AG09309 (cell line): ENCODE measurements around the gene E2F2.

Experiments
- DNase-seq: peaks from one replicate; pipeline ENCODE4 v3.0.0-alpha.2; 2010; ENCODE audit warnings: low read depth
- H3K4me3 ChIP-seq: 2 replicates; pipeline ENCODE4 v1.5.1; 2011; ENCODE audit warnings: mild to moderate bottlenecking, low read depth, low read length, moderate library complexity; ENCODE audit not compliant: control insufficient read depth
- TF ChIP-seq, protein P1 (sequence below): IDR thresholded peaks from 2 replicates; pipeline ENCODE4 v1.5.1; 2011; ENCODE audit warnings: mild to moderate bottlenecking, low read depth, low read length, inconsistent platforms; ENCODE audit not compliant: insufficient read depth, control insufficient read depth; ENCODE audit errors: missing control alignments

The E2F2 gene

DNA sequence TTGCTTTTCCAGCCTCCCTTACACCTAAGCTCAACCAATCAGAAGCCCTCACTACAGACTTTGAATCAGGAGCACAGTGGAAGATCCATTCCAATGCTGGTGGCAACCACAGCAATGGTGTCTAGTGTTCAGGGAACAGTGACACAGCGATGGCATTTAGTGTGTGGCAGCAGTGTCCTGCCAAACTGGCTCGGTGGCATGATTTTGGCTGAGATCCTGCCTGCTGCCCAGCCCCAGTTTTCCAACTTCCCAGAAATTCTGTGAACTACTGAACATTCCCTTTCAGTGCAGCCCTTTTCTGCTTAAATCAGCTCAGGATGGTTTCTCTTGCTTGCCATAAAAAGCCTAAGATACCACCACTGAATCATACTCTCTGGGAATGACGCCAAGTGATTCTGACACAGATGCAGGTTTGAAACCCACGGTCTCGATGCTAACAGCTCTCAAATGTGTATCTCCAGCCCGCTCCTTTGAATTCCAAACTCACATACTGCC lies 55.9 kb downstream of the E2F2 start:
- TF ChIP-seq, protein P1, sequence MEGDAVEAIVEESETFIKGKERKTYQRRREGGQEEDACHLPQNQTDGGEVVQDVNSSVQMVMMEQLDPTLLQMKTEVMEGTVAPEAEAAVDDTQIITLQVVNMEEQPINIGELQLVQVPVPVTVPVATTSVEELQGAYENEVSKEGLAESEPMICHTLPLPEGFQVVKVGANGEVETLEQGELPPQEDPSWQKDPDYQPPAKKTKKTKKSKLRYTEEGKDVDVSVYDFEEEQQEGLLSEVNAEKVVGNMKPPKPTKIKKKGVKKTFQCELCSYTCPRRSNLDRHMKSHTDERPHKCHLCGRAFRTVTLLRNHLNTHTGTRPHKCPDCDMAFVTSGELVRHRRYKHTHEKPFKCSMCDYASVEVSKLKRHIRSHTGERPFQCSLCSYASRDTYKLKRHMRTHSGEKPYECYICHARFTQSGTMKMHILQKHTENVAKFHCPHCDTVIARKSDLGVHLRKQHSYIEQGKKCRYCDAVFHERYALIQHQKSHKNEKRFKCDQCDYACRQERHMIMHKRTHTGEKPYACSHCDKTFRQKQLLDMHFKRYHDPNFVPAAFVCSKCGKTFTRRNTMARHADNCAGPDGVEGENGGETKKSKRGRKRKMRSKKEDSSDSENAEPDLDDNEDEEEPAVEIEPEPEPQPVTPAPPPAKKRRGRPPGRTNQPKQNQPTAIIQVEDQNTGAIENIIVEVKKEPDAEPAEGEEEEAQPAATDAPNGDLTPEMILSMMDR: no peak
- no peak overlapping the region for H3K4me3 ChIP-seq
- DNase-seq: peak; percentile 92

DNA sequence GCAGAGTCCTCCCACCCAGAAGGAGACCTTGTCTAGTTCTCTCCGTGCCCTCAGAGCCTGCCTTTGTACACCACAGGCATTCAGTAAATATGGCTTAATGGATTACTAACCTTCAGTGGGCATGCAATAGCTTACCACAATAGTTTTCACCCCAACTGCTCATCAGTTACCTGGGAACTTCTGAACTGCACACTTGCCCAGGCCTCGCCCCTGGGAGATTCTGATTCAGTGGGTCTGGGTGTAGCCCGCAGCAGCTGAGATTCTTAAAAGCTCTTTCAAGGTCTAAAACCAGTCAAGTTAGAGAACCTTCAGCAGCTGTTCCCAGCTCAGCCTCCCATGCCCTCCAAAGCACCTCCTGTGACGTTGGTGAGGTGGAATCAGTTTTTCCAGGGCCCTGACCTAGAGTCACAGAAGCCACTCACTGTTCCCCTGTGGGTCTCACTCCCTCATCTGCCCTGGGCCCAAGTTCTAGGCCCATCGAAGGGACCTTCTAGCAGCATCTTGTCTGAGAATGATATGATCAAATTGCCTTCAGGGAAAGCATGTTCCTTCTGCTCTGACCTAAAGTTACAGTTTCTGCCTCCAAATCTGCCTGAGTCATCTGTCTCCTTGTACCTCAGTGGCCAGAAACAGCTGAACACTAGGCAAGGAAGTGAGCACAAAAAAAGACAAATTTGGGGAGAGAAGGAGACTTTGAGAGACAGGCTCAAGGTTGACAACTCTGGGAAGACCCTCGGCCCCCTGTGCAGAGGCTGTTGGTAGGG lies 57.8 kb downstream of the E2F2 start:
- TF ChIP-seq, protein P1: no peak
- no peak overlapping the region for H3K4me3 ChIP-seq
- DNase-seq: no peak

DNA sequence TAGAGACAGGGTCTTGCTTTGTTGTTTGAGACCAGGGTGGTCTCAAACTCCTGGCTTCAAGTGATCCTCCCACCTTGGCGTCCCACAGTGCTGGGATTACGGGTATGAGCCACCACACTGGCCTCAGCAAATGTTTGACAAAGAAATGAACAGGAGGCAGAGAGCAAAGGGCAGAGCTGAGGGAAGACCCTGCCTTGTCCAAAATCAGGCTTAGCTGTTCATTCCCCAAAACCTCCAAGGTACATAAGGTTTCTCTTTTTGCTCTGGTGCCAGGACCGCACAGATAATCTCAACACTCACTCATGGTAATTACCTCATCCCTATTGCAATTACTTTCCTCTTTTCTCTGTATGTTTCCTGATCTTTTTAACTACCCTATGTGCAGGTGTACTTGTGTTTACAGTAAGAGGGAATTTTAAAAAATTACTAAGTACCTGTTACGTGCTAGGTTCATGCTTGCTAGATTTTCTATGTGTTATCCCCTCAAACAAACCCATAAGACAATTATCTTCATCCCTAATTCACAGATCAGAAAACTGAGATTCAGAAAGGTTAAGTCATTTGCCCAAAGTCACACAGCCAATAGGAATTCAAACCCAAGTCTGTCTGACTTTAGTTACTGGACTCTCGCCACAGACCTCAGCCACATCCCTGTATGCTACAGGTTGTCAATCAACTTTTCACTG lies 58.5 kb downstream of the E2F2 start:
- DNase-seq: no peak
- TF ChIP-seq, protein P1: no peak
- H3K4me3 ChIP-seq: no peak overlapping the region

DNA sequence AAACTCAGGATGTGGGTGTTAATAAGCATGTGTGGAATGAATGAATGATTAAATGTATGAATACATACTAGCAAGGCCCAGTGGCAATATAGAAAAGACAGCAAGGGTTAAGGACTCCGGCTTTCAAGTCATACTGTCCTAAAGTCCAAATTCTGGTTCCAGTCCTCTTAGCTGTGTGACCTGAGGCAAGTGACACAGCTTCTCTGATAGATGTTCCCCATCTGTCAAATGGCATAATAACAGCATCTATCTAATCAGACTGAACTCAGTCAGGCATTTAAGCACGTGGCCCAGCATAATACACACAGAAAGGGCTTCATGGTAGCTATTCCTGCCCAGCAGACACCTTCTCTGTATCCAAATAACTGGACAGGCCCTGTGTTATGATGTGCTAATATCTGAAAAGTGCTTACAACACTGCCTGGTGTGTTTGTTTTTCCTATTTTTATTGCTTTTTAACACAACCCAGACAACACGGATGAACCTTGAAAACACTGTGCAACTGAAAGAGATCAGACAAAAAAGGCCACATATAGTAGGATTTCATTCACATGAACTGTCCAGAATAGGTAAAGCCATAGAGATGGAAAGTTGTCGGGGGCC lies 59.5 kb downstream of the E2F2 start:
- DNase-seq: no peak

DNA sequence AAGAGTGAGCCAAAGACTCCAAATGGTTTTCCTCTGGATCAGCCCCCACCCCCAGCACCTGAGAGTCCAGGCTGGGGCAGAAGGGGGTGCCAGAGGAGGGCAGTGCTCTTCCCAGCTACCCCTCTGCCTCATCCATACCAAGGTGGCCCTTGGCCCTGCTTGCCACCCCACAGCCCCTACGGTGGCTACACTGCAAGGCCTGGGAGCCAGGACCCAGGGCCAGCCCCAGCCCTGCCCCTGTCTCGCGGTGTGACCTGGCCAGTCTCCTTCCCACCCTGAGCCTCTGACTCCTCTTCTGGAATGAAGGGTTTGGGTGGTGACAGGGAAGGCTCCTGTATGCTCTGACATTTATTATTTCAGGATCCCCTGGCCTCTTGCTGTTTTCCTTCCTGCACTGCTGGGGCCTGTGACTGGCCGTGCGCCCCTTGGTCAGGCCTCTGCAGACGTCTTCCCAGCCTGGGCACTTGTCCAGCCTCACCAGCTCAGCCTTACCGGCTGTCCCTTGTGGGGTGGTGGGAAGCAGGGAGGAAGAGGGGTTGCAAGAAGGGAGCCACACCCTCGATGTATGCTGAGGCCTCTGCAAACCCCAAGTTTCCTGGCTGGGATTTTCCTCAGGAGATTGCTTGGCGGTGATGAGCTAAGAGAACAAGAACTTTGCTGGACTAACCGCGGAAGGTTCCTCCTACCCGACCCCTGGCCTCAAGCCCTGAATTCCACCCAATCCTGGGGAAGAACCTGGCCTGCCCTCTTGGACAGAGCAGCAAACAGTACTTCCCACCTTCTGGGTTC lies 60.6 kb downstream of the E2F2 start:
- TF ChIP-seq, protein P1: no peak
- no peak for DNase-seq
- H3K4me3 ChIP-seq: no peak overlapping the region

More for the DNA sequence above, 59.5 kb downstream of the E2F2 start:
- no peak overlapping the region for H3K4me3 ChIP-seq
- TF ChIP-seq, protein P1: no peak

DNA sequence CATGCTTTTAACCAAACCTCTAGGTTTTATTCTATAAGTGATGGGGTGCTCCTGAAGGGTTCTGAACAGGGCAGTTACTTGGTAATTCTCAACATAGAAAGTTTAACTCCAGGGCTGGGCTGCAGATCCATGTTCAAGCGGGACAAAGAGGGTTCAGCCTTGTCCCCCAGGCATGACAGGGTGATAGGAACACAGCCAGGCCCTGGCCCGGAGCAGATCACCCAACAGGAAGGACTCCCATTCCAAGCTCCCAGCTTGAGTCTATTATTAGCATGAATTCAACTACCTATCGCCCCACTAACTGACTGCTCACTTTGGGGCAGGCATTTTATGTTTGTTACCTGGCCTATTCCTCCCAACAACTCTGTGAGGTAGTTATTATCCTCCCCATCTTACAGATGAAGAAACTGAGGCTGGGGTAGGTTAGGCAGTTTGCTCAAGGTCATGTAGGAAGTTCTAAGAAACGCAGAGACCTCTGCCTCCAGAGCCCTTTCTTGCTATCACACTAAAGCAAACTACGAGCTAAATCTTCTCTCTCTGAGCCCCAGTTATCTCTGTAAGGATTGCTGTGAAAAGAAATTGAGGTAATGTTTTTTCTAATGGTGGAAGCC lies 61.6 kb downstream of the E2F2 start:
- TF ChIP-seq, protein P1: no peak
- DNase-seq: no peak
- H3K4me3 ChIP-seq: no peak overlapping the region
